ENCODE measurements around the gene STRIT1.

- TF ChIP-seq, protein P1, sequence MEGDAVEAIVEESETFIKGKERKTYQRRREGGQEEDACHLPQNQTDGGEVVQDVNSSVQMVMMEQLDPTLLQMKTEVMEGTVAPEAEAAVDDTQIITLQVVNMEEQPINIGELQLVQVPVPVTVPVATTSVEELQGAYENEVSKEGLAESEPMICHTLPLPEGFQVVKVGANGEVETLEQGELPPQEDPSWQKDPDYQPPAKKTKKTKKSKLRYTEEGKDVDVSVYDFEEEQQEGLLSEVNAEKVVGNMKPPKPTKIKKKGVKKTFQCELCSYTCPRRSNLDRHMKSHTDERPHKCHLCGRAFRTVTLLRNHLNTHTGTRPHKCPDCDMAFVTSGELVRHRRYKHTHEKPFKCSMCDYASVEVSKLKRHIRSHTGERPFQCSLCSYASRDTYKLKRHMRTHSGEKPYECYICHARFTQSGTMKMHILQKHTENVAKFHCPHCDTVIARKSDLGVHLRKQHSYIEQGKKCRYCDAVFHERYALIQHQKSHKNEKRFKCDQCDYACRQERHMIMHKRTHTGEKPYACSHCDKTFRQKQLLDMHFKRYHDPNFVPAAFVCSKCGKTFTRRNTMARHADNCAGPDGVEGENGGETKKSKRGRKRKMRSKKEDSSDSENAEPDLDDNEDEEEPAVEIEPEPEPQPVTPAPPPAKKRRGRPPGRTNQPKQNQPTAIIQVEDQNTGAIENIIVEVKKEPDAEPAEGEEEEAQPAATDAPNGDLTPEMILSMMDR (IDR thresholded peaks at IDR 0.05) = no peak
- TF ChIP-seq EZH2 (IDR thresholded peaks at IDR 0.05; ENCODE audit: borderline replicate concordance, insufficient read depth, low read depth, low read length, poor library complexity, severe bottlenecking) = no peak
Observed at GRCh38 chr3:155325263-155325835, 31.9 kb upstream of the STRIT1 start.

Data from B cell (primary cell).